Endothelial cell of umbilical vein (primary cell): Measurements from ENCODE around the gene ZBTB40. TPM values are rescaled to one million over a fixed set of nuclear protein-coding genes. Genes with fewer than 3 reads are reported as not detected.

Experiments used
- BruUV-seq: library from RNA; stranded (reverse); fragments of 400-500 nt; replicated peaks from 2 replicates; lab custom pipeline; 2021; lab: Mats Ljungman, UMichigan
- CTCF ChIA-PET: fragments of 300-600, 350-600 bp; sonication (Branson Sonifier 250); formaldehyde crosslinking; loops from one replicate; lab custom pipeline; 2021; ENCODE audit warnings: antibody characterized with exemption, inconsistent platforms; lab: Charles Lee
- POLR2A ChIA-PET: fragments of 300-600, 350-600 bp; sonication (Branson Sonifier 250); formaldehyde crosslinking; loops from one replicate; lab custom pipeline; 2021; ENCODE audit warnings: antibody characterized with exemption, inconsistent platforms; lab: Charles Lee
- DNase-seq: peaks from one replicate; pipeline ENCODE4 v3.0.0-alpha.2; 2011; ENCODE audit warnings: low read depth, low spot score
- FAIRE-seq: peaks from 2 replicates; lab custom pipeline; 2011; peaks lifted over from hg19 to GRCh38; lab: Jason Lieb, UNC
- H2AFZ ChIP-seq: 2 replicates; pipeline ENCODE4 v1.6.0; 2012; ENCODE audit warnings: low read depth, low read length, control low read depth, inconsistent platforms
- H3K27ac ChIP-seq: 2 replicates; pipeline ENCODE4 v1.5.1; 2011; ENCODE audit warnings: low read depth, mild to moderate bottlenecking, control low read depth, low read length, moderate library complexity; ENCODE audit not compliant: insufficient read depth
- H3K27me3 ChIP-seq, 2 experiments: 2 replicates each; pipeline versions ENCODE4 v1.6.0 to v1.6.1; 2011; ENCODE audit warnings: low read length in 2 of 2, mixed read lengths in 1 of 2; ENCODE audit not compliant: control insufficient read depth in 2 of 2, insufficient read depth in 2 of 2
- H3K36me3 ChIP-seq, 2 experiments: 2 replicates in 1 of 2; 3 replicates in 1 of 2; pipeline ENCODE4 v1.5.1; 2011; ENCODE audit warnings: low read length in 2 of 2, mild to moderate bottlenecking in 1 of 2, moderate library complexity in 1 of 2; ENCODE audit not compliant: control insufficient read depth in 2 of 2, insufficient read depth in 2 of 2; ENCODE audit errors: extremely low read depth in 1 of 2
- H3K4me1 ChIP-seq: 3 replicates; pipeline ENCODE4 v1.5.1; 2011; ENCODE audit warnings: mild to moderate bottlenecking, low read length; ENCODE audit not compliant: control insufficient read depth, insufficient read depth; ENCODE audit errors: extremely low read depth
- H3K4me2 ChIP-seq: 2 replicates; pipeline ENCODE4 v1.6.1; 2011; ENCODE audit warnings: low read length, control low read depth, mixed read lengths; ENCODE audit not compliant: insufficient read depth
- H3K4me3 ChIP-seq, 3 experiments: fragments of 200-600 bp in 1 of 3; sonication (generic), shearing (Covaris generic) in 1 of 3; replicated peaks in 1 of 3; 2 replicates each; pipeline ENCODE4 v1.5.1; 2011 to 2016; ENCODE audit warnings: control low read depth in 3 of 3, low read length in 3 of 3, mild to moderate bottlenecking in 2 of 3, inconsistent platforms in 1 of 3, low read depth in 1 of 3, moderate library complexity in 1 of 3; ENCODE audit not compliant: insufficient read depth in 1 of 3
- H3K79me2 ChIP-seq: 2 replicates; pipeline ENCODE4 v1.6.0; 2012; ENCODE audit warnings: low read length, inconsistent platforms; ENCODE audit not compliant: control insufficient read depth, insufficient read depth
- H3K9ac ChIP-seq: replicated peaks from 2 replicates; pipeline ENCODE3; 2011; ENCODE audit warnings: low read length, control low read depth; ENCODE audit not compliant: insufficient read depth; ENCODE audit errors: extremely low read depth
- H3K9me1 ChIP-seq: replicated peaks from 3 replicates; pipeline ENCODE4 v1.6.0; 2011; ENCODE audit warnings: mild to moderate bottlenecking, low read length; ENCODE audit not compliant: control insufficient read depth, insufficient read depth; ENCODE audit errors: extremely low read depth
- H3K9me3 ChIP-seq: replicated peaks from 2 replicates; pipeline ENCODE4 v1.5.1; 2012; ENCODE audit warnings: low read length, inconsistent platforms; ENCODE audit not compliant: control insufficient read depth, insufficient read depth
- H4K20me1 ChIP-seq: replicated peaks from 2 replicates; pipeline ENCODE3; 2011; ENCODE audit warnings: mild to moderate bottlenecking, low read length; ENCODE audit not compliant: control insufficient read depth, insufficient read depth; ENCODE audit errors: extremely low read depth
- EZH2 ChIP-seq: IDR thresholded peaks from 2 replicates; pipeline ENCODE4 v1.6.1; 2012; ENCODE audit warnings: borderline replicate concordance, low read depth, mild to moderate bottlenecking, moderate library complexity, low read length, inconsistent platforms; ENCODE audit not compliant: severe bottlenecking
- FOS ChIP-seq: IDR thresholded peaks from 2 replicates; pipeline ENCODE4 v1.6.1; 2011; ENCODE audit warnings: mild to moderate bottlenecking, low read length, moderate library complexity, borderline replicate concordance; ENCODE audit not compliant: insufficient read depth
- GATA2 ChIP-seq: IDR thresholded peaks from 2 replicates; pipeline ENCODE4 v1.7.0; 2011; ENCODE audit warnings: low read depth, mild to moderate bottlenecking, moderate library complexity, mixed read lengths, low read length; ENCODE audit not compliant: insufficient read length, insufficient read depth
- JUN ChIP-seq: IDR thresholded peaks from 2 replicates; pipeline ENCODE4 v1.6.1; 2011; ENCODE audit warnings: borderline replicate concordance, low read depth; ENCODE audit not compliant: insufficient read length, insufficient read depth
- MYC ChIP-seq: IDR thresholded peaks from one replicate; pipeline ENCODE4 v1.6.1; 2011; ENCODE audit warnings: mild to moderate bottlenecking, low read depth, low read length
- POLR2A ChIP-seq: IDR thresholded peaks from 2 replicates; pipeline ENCODE4 v1.6.1; 2012; ENCODE audit warnings: low read depth, mild to moderate bottlenecking, control low read depth, low read length
- POLR2AphosphoS5 ChIP-seq: IDR thresholded peaks from 2 replicates; pipeline ENCODE4 v1.6.1; 2012; ENCODE audit warnings: low read depth, mild to moderate bottlenecking, control low read depth, low read length, moderate library complexity; ENCODE audit not compliant: insufficient read depth
- dilution Hi-C: fragments of 300-500 bp; cut with MboI; formaldehyde crosslinking; loops from one replicate; pipeline ENCODE4 v1.15.0; 2019; ENCODE audit warnings: low sequenced_read_pairs; ENCODE audit not compliant: extremely low pct_ligation_motif_present
- intact Hi-C: fragments of 100-400 bp; cut with micrococcal nuclease; formaldehyde crosslinking; loops from one replicate; pipeline ENCODE4 v1.10.0; 2022
- polyA plus RNA-seq, 4 experiments: library from polyadenylated mRNA; depleted of rRNA in 3 of 4; stranded (reverse) in 3 of 4; unstranded in 1 of 4; fragments of >200 nt; gene quantifications; 2 replicates each; pipeline versions ENCODE4 v1.2.1 to v1.2.3, GENCODE V29; 2011 to 2012; ENCODE audit warnings: missing spikeins in 1 of 4
- total RNA-seq: library from RNA; stranded (reverse); gene quantifications from 2 replicates; pipeline ENCODE4 v1.2.3, GENCODE V29; 2021
- TF ChIP-seq, protein P1 (sequence below): IDR thresholded peaks from 2 replicates; pipeline ENCODE4 v1.6.1; 2011; ENCODE audit not compliant: insufficient read depth, insufficient read length
- TF ChIP-seq, protein P2 (sequence below), 2 donors: IDR thresholded peaks; 1 replicate in 1 of 2; 2 replicates in 1 of 2; pipeline ENCODE4 v1.5.1; 2011; ENCODE audit warnings: low read length in 2 of 2, mild to moderate bottlenecking in 2 of 2, moderate library complexity in 2 of 2, control low read depth in 1 of 2, inconsistent platforms in 1 of 2, low read depth in 1 of 2; ENCODE audit not compliant: insufficient read depth in 1 of 2; ENCODE audit errors: extremely low read depth in 1 of 2

ZBTB40 gene
- total and polyA plus RNA-seq, 2 donors (not counting 3 experiments of a cell fraction or from before 2014, with no cell fraction given) = 12.3 to 21.3 TPM

DNA sequence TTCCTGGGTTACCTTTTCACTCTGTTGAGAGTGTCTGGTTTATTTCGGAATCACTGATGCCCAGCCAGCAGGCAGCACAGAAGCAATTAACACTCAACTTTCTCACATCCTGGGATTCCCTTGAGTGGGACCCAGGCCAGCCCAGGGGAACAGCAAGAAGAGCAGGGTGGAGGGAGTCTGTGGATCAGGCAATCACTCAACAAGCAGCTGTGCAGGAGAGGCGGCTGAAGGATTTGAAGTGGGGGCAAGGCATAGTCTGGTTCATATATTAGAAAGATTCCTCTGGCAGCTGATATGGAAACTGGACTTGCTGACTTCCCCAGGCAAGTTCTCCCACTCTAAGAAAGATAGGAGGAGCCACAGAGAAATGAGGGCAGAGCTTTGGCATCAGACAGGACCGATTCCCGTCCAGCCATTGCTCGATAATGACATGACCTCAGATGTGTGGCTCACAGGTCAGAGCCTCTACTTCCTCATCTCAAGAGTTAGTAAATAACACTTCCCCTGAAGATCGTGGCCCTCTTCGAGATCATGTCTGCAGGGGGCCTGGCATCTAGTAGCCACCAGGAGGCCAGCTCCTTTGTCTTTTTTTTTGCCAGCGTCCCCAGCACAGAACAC, 124.0 kb downstream of the ZBTB40 start:
- dilution Hi-C loops = no loop called here
- Histone ChIP-seq H3K79me2 (no peaks in the 10 kb centered on the region), H3K9ac (no peak overlapping the region), H3K9me3 (no peaks in the 10 kb centered on the region), H3K4me2 (no peak overlapping the region), H3K4me3 (no peak overlapping the region), H4K20me1 (no peaks in the 10 kb centered on the region), H3K27ac (no peak overlapping the region), H2AFZ (no peak overlapping the region), H3K9me1 (no peaks in the 10 kb centered on the region), H3K36me3 (no peaks in the 10 kb centered on the region), H3K4me1 (no peaks in the 10 kb centered on the region), H3K27me3 (no peaks in the 10 kb centered on the region)
- no peak for TF ChIP-seq JUN
- TF ChIP-seq, protein P1, sequence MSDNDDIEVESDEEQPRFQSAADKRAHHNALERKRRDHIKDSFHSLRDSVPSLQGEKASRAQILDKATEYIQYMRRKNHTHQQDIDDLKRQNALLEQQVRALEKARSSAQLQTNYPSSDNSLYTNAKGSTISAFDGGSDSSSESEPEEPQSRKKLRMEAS = no peak
- no peak for TF ChIP-seq MYC
- TF ChIP-seq, protein P2, sequence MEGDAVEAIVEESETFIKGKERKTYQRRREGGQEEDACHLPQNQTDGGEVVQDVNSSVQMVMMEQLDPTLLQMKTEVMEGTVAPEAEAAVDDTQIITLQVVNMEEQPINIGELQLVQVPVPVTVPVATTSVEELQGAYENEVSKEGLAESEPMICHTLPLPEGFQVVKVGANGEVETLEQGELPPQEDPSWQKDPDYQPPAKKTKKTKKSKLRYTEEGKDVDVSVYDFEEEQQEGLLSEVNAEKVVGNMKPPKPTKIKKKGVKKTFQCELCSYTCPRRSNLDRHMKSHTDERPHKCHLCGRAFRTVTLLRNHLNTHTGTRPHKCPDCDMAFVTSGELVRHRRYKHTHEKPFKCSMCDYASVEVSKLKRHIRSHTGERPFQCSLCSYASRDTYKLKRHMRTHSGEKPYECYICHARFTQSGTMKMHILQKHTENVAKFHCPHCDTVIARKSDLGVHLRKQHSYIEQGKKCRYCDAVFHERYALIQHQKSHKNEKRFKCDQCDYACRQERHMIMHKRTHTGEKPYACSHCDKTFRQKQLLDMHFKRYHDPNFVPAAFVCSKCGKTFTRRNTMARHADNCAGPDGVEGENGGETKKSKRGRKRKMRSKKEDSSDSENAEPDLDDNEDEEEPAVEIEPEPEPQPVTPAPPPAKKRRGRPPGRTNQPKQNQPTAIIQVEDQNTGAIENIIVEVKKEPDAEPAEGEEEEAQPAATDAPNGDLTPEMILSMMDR (IDR thresholded peaks at IDR 0.05; ENCODE audit: extremely low read depth in 1 of 2, insufficient read depth in 1 of 2, low read depth in 1 of 2, low read length in 2 of 2) = no peak
- TF ChIP-seq FOS = no peak
- no peak for TF ChIP-seq POLR2A
- TF ChIP-seq POLR2AphosphoS5 = no peak
- no peak for TF ChIP-seq EZH2
- TF ChIP-seq GATA2 = no peak
- no peak for DNase-seq
- ChIA-PET CTCF (interaction anchor here (3.4 kb wide), 1 partner anchor 9 kb away, joined by 11 read pairs; no protein-coding TSS in a partner anchor), POLR2A (no interaction called here)
- BruUV-seq = no TSS peak
- FAIRE-seq = no peak
- intact Hi-C loops = no loop called here
